Transverse colon (tissue), 4 donors: ENCODE results near the gene ZCWPW1.

Source experiments
- CTCF ChIP-seq, 5 experiments: fragments of 200-600 bp in 3 of 5; fragments of 450-650 bp in 2 of 5; sonication (generic) in 3 of 5; IDR thresholded peaks; 1 replicate in 2 of 5; 2 replicates in 3 of 5; pipeline ENCODE4 v1.5.1; 2016 to 2017; ENCODE audit warnings: antibody characterized with exemption in 5 of 5, inconsistent platforms in 3 of 5, mild to moderate bottlenecking in 2 of 5, moderate library complexity in 1 of 5
- EP300 ChIP-seq: sonication (generic); formaldehyde crosslinking; IDR thresholded peaks from one replicate; pipeline ENCODE4 v1.6.1; 2017; ENCODE audit warnings: antibody characterized with exemption, low read depth
- POLR2A ChIP-seq: fragments of 450-650 bp; IDR thresholded peaks from one replicate; pipeline ENCODE4 v1.6.1; 2016; ENCODE audit warnings: antibody characterized with exemption, mild to moderate bottlenecking, moderate library complexity
- POLR2AphosphoS5 ChIP-seq, 3 donors: sonication (generic); formaldehyde crosslinking; IDR thresholded peaks; one replicate each; pipeline ENCODE4 v1.6.1; 2016; ENCODE audit warnings: antibody characterized with exemption in 3 of 3

- TF ChIP-seq POLR2A (no peak), CTCF (IDR thresholded peaks at IDR 0.05) (no peak), POLR2AphosphoS5 (IDR thresholded peaks at IDR 0.05) (no peak), EP300 (no peak)
Measured at GRCh38 chr7:100413346-100413745, 15.2 kb downstream of the ZCWPW1 start.
